B cell (primary cell): ENCODE data around the gene TRRAP.

Experiments used
- CTCF ChIP-seq: fragments of 200-600 bp; IDR thresholded peaks from one replicate; pipeline ENCODE4 v1.8.0; 2022; ENCODE audit warnings: antibody characterized with exemption, mild to moderate bottlenecking
- EZH2 ChIP-seq: IDR thresholded peaks from 2 replicates; pipeline ENCODE4 v1.6.1; 2012; ENCODE audit warnings: borderline replicate concordance, low read depth, mild to moderate bottlenecking, moderate library complexity, low read length; ENCODE audit not compliant: insufficient read depth, poor library complexity, severe bottlenecking

- TF ChIP-seq CTCF (no peak), EZH2 (no peak)
Observed at GRCh38 chr7:98978672-98979071, 100.3 kb downstream of the TRRAP start.
